UCSD-AML1 (cell line): ENCODE measurements around the gene PACC1.

Source experiments
- DNase-seq: peaks from one replicate; lab custom pipeline; 2025; ENCODE audit not compliant: unreplicated experiment; lab: John Stamatoyannopoulos, UW

PACC1 gene

GRCh38 chr1:212438831-212439237 is 24.1 kb upstream of the PACC1 start:
- DNase-seq, result no peak

- DNase-seq, result no peak
Observed at GRCh38 chr1:212437179-212437798, 22.6 kb upstream of the PACC1 start.

GRCh38 chr1:212434992-212435391 is 20.3 kb upstream of the PACC1 start:
- DNase-seq, result no peak

GRCh38 chr1:212433577-212434462 is 19.1 kb upstream of the PACC1 start:
- DNase-seq, result no peak

GRCh38 chr1:212432661-212433576 is 18.2 kb upstream of the PACC1 start, which contains the start of gene NENF:
TSS of gene NENF (plus strand) at chr1:212432920. CDS start at chr1:212432944, 24 bp downstream.
- DNase-seq, result peak; percentile 87

- no peak for DNase-seq
Observed at GRCh38 chr1:212432272-212432660, 17.6 kb upstream of the PACC1 start.

GRCh38 chr1:212431644-212432043 is 17.0 kb upstream of the PACC1 start:
- no peak for DNase-seq

GRCh38 chr1:212430955-212431394 is 16.3 kb upstream of the PACC1 start:
- no peak for DNase-seq

- no peak for DNase-seq
Observed at GRCh38 chr1:212430416-212430815, 15.7 kb upstream of the PACC1 start.

- no peak for DNase-seq
Observed at GRCh38 chr1:212428496-212428895, 13.8 kb upstream of the PACC1 start.

GRCh38 chr1:212423879-212424278 is 9.2 kb upstream of the PACC1 start:
- no peak for DNase-seq

GRCh38 chr1:212421165-212421564 is 6.5 kb upstream of the PACC1 start:
- DNase-seq, result no peak

- DNase-seq, result peak; percentile 46
Observed at GRCh38 chr1:212415107-212415841, 588 bp upstream of the PACC1 start.

- DNase-seq, result no peak
Observed at GRCh38 chr1:212413902-212414327, 771 bp downstream of the PACC1 start.

- DNase-seq, result no peak
Observed at GRCh38 chr1:212412374-212412773, 2.3 kb downstream of the PACC1 start.

- DNase-seq, result no peak
Observed at GRCh38 chr1:212410231-212410820, 4.4 kb downstream of the PACC1 start.

GRCh38 chr1:212402666-212403321 is 11.9 kb downstream of the PACC1 start:
- no peak for DNase-seq

- no peak for DNase-seq
Observed at GRCh38 chr1:212401838-212402582, 12.7 kb downstream of the PACC1 start.

- DNase-seq, result no peak
Observed at GRCh38 chr1:212401042-212401441, 13.6 kb downstream of the PACC1 start.
